GM19351 (cell line): Measurements from ENCODE around the gene LMX1A.

Source experiments
- ATAC-seq: cut with Tn5 transposase; IDR thresholded peaks from one replicate; pipeline ENCODE4 v1.9.1; 2021; ENCODE audit warnings: mild to moderate bottlenecking, moderate library complexity; ENCODE audit not compliant: unreplicated experiment

LMX1A gene

GRCh38 chr1:165279882-165280281 lies 76.6 kb downstream of the LMX1A start:
- ATAC-seq, result no peak

GRCh38 chr1:165276314-165276713 lies 80.2 kb downstream of the LMX1A start:
- no peak for ATAC-seq

- ATAC-seq, result no peak
Observed at GRCh38 chr1:165265196-165265838, 91.2 kb downstream of the LMX1A start.

GRCh38 chr1:165259706-165260428 lies 96.6 kb downstream of the LMX1A start:
- no peak for ATAC-seq

- ATAC-seq, result no peak
Observed at GRCh38 chr1:165259236-165259635, 97.3 kb downstream of the LMX1A start.

GRCh38 chr1:165257969-165258459 lies 98.5 kb downstream of the LMX1A start:
- ATAC-seq, result peak; percentile 89

- ATAC-seq, result no peak
Observed at GRCh38 chr1:165254896-165255625, 101.5 kb downstream of the LMX1A start.

- no peak for ATAC-seq
Observed at GRCh38 chr1:165254376-165254775, 102.1 kb downstream of the LMX1A start.

GRCh38 chr1:165253818-165254254 lies 102.7 kb downstream of the LMX1A start:
- ATAC-seq, result no peak

- no peak for ATAC-seq
Observed at GRCh38 chr1:165248969-165249571, 107.4 kb downstream of the LMX1A start.

GRCh38 chr1:165241952-165242351 lies 114.6 kb downstream of the LMX1A start:
- no peak for ATAC-seq

GRCh38 chr1:165241321-165241720 lies 115.2 kb downstream of the LMX1A start:
- no peak for ATAC-seq

- ATAC-seq, result no peak
Observed at GRCh38 chr1:165240492-165240891, 116.0 kb downstream of the LMX1A start.

- no peak for ATAC-seq
Observed at GRCh38 chr1:165239873-165240272, 116.6 kb downstream of the LMX1A start.

- ATAC-seq, result no peak
Observed at GRCh38 chr1:165235777-165236291, 120.7 kb downstream of the LMX1A start.

GRCh38 chr1:165235155-165235776 lies 121.2 kb downstream of the LMX1A start:
- no peak for ATAC-seq

GRCh38 chr1:165234149-165234548 lies 122.4 kb downstream of the LMX1A start:
- no peak for ATAC-seq

GRCh38 chr1:165228676-165229075 lies 127.8 kb downstream of the LMX1A start:
- ATAC-seq, result no peak

GRCh38 chr1:165228111-165228655 lies 128.3 kb downstream of the LMX1A start:
- no peak for ATAC-seq

GRCh38 chr1:165226326-165226725 lies 130.2 kb downstream of the LMX1A start:
- ATAC-seq, result no peak
